Kasumi-1 (cell line): ENCODE measurements around the gene EMILIN3.
A peak's percentile ranks its signal among the peaks of the same experiment; 100 is the strongest.

ENCODE experiments used
- DNase-seq, 2 experiments: peaks; one replicate each; lab custom pipeline; 2025; lab: John Stamatoyannopoulos, UW

Gene EMILIN3

DNA sequence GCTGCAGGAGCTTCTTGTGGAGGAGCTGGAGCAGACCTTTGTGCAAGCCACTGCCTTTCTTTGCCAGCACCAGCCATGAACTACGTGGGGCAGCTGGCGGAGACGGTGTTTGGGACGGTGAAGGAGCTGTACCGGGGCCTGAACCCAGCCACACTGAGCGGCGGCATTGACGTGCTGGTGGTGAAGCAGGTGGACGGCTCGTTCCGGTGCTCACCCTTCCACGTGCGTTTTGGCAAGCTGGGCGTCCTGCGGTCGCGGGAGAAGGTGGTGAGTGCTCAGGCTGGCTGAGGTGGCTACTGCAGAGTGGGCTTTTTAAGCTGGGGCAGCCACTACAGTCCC lies 20.9 kb downstream of the EMILIN3 start:
- no peak for DNase-seq

DNA sequence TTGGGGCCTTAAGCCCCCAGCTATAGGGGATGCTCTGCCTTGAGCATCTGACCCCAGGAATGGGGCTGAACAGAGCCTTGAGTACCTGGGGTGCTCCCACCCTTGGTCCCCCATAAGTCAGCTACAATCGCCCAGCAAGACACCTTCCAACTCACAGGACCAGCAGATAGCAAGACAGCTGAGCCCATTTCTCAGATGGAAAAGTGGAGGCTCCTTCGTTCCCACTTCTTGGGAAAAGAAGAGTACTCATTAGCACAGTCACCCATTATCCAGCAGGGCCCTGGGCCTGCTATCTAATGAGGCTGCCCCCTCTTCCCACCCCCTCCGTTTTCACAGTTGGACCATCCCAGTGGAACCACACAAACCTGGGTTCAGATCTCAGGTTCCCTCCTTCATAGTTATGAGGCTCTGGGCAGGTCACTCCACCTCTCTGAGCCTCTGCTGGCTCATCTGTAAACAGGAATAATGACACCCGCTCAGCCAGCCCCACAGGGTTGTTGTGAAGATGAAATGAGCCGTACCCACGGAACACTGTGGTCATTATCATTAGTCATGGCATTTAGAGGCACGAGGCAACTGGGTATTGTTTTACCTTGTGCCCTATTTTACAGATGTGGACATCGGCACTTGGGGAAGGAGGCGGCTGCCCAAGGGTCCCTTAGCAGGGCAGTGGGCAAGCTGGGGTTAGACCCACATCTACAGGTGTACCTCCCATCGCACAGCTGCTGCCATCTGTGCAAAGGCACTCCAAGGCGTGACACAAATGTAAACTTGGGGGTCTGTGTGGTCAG lies 21.5 kb downstream of the EMILIN3 start:
- no peak for DNase-seq

DNA sequence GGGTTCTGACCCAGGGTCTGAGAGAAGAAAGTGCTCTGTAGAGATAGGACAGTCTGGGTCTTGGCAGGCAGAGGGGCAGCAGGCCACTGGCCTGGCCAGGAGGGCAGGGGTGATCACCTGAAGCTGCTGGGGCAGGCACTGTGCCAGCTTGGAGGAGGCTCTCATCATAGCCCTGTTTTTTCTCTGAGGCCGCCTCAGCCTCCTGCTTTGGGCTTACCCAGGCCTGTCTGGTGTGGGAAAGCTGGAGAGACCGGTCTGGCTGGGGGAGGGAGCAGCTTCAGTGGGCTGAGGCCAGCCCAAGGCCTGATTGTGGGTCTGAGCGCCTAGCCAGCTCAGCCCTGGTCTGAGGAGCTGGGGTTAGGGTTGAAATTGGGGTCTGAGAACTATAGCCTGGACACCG lies 22.1 kb downstream of the EMILIN3 start:
- DNase-seq = no peak

DNA sequence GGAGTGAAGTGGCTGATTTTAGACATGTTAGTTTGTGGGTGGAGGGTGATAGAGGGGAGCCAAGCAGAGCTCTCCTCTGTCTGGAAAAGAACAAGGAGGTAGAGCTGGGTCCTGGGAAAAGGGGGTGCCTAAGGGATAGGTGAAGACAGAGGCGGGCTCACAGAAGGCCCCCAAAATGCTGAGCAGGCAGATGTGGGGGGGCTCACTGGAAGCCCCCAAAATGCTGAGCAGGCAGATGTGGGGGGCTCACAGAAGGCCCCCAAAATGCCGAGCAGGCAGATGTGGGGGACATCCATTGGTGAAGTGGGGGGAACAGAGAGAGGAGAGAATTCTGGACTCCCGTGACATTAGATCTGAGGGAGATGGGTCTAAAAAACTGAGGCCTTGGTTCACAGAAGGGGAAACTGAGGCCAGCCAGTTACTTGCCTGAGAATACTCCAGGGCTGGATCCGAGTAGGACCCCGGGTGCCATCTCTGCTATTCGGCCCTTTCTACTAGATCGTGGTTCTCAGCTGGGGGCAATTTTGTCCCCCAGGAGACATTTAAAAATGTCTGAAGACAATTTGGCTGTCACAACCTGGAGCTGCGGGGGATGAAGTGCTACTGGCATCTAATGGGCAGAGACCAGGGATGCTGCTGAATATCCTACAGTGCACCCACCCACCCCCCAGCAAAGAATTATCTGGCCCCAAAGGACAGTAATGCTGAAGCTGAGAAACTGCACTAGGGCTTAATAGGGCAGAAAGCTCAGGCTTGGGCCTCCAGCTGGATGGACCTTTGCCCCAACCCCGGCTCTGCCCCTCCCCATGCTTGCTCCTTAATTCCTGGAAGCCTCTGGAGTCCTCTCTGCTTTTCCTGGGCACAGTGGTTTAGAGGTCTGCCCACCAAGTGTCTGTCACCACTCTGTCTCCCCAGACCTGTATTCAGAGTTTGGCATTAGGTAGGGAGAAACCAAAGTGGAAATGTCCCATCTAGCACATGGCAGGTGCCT lies 23.8 kb downstream of the EMILIN3 start:
- no peak for DNase-seq

DNA sequence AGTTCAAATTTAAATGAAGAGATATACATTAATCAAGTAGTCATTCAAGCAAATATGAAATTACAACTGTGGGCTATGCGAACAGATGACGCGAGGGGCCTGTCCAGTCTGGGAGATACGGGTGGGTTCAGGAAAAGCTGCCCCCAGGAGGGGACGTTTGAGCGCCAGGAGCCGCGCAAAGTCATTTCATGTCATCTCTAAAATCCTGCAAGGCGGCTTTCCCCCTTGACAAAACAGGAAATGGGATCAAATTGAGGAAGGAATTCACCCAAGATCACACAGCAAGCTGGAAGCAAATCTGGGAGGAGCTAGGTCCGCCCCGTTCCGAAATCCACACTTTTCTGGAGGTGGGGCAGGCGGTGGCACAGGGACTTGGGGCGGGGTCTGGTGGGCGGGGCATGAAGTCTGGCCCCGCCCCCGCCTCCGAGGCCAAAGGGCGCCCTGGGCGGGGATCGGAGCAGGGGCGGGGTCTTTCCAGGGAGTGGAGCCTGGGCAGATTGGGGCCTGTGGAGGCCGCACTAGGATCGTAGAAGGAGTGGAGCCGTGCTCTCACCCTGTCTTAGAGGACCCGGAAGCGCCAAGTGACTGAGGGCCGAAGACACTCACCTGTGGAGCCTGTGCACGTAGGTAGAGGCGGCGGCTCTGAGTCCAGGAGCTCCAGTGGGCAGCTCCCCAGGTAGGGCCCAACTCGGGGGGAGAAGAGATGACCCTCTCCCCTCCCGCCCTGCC lies 26.1 kb downstream of the EMILIN3 start, which contains the start of gene LPIN3:
TSS of gene LPIN3 (plus strand) at position 495 of the 729 bp plus-strand sequence. CDS start 4,983 bp downstream, outside the sequence.
- peak; percentile 50 to 59 for DNase-seq

DNA sequence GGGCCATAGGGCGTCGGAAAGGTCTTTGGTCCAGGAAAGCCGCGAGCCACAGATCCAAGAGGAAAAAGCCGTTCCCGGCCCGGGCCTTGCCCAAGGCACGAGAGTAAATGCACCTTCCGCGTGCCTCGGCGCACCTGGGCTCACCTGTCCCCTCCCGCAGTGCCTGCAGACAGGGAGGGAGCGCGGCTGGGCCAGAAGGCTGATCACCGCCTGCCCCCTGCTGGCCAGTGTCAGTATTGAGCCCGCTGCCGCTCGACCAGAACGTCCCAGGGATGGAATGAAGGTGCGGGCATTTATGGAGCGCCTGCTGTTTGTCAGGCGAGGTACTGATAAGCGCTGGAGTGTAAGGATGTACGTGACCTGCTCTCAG lies 26.7 kb downstream of the EMILIN3 start:
- DNase-seq = peak; percentile 57 to 69

DNA sequence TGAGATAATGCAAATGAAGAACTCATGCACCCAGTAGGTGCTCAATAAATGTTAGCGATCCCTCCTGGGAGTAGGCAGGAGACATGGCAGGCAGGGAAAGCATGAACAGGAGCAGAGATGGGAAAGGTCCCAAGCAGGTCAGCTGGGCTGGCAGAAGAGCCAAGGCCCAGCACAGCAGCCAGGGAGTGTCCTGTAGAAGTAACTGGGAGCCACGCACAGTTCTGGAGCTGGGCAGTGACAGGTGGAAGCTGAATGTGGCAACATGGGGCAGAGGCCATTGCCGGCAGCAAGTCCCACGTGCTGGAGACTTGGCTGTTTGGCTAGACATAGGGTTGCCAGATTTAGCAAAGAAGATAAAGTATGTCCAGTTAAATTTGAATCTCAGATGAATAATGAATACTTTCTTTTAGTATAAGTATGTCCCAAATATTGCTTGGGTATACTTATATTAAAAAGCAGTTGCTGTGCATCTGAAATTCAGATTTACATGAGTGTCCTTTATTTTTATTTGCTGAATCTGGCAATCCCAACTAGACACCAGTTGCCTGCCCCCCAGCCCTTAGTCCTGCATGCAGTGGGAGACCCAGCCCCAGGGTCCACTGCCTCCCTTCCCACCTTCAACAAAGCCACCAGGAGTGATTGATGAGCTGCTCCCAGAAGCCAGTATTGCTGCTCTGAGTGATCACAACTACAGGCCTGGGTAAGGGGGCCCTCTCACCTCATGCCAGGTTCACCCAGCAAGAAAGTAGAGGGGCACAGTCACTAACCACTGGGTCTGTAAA lies 29.7 kb downstream of the EMILIN3 start:
- DNase-seq = no peak

DNA sequence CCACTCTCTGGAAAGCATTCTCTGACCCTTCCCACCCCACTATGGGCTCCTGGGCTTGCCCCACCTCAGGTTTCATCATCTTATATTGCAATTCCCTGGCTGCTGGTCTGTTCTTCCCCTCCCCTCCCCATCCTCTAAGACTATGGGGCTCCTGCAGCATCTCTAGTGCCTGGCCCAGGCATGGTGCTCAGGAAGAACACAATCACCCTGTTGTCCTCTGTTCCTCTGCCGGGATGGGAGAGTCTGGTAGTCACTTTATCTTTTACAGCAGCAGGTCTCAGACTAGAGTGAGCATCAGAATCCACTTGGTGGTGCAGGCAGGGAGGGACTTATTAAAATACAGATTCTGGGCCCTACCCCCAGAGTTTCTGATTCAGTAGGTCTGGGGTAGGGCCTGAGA lies 31.0 kb downstream of the EMILIN3 start:
- DNase-seq = no peak

DNA sequence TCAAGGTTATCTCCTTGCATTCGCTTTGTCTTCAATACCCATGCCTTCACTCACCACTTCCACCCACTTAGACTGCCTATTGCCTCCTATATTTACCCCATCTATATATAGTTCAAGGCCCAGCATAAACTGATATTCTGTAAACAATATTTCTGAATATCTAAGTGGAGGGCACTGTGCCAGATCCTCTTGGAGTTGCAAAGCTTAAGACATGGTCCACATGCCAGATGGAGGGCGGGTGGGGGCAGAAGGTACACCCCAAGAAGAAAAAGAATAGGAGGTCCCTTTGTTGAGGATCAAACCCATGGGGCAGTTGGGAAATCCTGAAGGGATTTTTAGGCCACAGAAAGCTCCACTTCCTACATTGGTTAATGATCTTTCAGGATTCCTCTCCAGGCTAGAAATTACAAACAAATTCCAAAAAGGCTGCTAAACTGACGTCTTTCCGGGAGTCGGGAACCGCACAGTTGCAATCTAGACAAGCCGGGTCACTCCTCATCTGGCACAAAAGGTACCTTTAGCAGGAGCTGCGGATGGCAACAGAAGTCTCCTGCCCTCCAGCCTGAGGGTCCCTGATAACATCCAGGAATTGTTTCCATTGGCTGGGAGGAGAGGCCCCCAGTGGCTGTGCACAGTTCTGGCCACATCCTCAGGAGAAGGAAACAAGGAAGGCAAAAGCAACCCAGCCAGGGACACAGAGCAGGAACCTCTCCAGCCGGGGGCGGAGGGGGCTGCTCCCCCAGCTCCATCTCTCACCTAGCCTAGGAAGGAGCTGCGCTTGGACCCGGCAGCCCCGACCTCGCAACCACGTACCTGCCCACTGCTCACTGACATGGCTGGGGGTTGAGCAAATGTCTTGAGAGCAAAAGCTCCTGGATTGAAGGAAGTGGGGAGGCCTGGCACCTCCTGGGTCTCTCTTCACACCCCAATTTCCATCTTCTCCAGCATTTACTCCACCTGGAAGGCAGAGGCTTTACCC lies 31.9 kb downstream of the EMILIN3 start:
- no peak for DNase-seq

DNA sequence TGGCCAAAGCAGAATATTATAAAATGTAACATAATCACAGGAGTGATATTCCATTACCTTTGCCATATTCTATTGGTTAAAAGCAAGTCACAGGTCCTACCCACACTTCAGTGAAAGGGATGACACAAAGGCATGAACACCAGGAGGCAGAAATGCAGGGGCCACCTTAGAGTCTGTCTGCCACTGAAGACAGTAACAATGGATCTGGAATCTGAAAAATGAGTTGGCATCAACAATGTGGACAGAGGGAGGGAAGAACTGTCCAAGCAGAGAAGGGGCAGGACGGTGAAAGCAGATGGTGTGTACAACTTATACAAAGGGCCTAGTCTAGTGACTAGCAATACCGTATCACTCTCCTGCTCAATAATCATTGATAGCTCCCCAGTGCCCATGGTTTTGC lies 32.6 kb downstream of the EMILIN3 start:
- no peak for DNase-seq

DNA sequence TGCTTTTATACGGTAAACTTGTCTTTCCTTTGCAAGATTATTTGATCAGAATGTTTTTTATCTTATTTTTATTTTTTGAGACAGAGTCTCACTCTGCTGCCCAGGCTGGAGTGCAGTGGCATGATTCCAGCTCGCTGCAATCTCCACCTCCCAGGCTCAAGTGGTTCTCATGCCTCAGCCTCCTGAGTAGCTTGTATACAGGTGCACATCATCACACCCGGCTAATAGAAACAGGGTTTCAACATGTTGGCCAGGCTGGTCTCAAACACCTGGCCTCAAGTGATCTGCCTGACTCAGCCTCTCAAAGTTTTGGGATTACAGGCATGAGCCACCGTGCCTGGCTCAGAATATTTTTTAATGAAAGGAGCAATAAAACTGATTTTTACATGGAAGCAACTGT lies 34.9 kb downstream of the EMILIN3 start:
- no peak for DNase-seq

DNA sequence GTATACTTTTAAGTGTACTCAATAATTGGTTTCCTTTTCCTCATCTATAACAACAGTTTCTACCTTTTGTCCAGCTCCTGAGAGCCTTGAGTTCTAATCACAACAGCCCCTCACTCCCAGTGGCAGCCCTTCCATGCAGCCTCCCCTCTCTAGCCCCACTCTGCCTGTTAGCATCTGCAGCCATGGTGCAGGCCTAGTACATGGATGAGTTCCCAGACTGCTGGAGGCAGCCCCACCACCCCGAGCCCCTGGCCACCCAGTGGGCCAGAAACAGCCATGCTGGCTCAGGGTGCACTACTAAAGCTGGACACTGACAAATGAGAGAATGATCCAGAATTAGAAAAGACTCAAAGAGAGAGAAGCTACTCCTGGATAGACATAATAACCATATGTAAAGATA lies 35.7 kb downstream of the EMILIN3 start:
- DNase-seq = no peak

DNA sequence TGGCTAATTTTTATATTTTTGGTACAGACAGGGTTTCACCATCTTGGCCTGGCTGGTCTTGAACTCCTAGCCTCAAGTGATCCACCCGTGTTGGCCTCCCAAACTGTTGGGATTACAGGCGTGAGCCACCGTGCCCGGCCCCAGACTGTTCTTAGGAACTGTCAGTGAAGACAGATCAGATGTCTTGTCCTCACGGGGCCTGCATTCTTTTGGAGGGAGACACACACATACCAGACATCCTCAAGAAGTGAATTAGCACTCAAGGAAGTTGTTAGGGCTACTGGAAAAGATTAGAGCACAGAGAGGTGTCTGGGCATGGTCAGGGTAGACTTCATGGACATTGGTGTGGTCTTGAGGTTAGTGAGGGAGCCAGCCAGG lies 36.3 kb downstream of the EMILIN3 start:
- DNase-seq = no peak

DNA sequence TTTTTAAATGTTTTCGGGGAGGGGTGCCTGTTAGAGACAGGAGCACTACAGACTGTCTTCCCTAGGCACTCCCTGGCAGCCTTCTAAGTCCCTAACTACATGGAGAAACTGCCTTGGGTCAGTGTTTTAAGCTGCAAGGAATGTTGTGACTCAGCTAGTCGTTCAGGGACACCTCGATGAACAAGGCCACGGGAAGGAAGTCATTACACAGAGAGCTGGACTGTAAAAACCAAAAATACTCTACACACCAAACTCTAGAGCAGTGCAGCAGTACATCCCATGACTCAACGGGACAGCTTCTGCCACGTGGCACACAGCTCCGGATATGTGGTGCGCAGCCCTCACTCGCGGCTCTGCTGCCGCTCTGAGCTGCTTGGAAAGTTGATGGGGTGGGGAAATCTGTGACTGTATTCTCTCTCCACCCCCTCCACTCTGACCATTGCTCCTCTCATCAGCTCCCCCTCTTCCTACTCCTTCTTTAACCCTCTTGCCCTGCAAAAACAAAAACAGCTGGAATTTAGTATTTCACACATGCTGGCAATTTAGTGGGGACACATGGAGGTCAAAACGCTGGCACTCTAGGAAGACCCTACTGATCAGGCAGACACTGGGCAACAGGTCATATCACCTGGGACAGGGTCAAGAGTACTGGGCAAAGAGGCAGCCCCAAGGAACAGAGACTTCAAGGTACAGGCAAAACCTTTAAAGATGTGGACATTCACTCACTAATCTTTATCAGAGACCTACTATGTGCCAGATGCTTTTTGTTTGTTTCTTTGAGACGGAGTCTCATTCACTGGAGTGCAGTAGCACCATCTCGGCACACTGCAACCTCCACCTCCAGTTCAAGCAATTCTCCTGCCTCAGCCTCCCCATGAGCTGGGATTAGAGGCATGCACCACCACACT lies 36.9 kb downstream of the EMILIN3 start:
- DNase-seq = peak; percentile 91

DNA sequence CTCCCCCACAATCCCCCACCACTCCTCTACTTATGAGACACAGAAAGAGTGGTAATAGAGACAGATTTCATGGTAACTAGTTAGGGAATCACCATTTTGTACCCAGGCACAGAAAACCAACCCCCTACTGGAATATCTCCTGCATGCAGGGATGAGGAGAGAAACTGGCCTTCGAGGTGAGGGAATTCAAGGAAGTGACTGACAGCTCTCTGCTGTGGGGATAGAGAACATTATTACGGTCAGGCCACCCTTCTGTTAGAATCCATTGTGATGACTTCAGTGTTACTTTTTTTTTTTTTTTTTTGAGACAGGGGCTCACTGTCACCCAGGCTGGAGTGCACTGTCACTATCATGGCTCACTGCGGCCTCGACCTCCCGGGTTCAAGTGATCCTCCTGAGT lies 39.4 kb downstream of the EMILIN3 start:
- no peak for DNase-seq

DNA sequence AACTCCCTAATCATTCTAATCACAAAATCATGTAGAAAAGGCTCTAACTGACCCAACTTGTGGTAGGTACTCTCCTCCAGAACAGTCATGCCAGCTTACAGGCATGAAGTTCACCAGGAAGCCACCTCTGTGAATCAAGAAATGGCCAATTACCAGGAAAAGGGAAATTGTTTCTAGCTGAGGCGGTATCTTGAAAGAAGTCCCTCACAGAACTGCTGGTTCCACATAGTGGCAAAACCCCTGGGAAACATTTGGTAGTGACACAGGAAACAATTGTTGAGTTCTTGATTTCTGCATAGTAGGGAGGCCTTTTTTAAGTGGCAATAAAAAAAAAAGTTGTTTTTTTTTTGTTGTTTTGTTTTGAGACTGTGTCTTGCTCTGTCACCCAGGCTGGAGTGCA lies 45.6 kb downstream of the EMILIN3 start:
- peak; percentile 50 to 52 for DNase-seq

DNA sequence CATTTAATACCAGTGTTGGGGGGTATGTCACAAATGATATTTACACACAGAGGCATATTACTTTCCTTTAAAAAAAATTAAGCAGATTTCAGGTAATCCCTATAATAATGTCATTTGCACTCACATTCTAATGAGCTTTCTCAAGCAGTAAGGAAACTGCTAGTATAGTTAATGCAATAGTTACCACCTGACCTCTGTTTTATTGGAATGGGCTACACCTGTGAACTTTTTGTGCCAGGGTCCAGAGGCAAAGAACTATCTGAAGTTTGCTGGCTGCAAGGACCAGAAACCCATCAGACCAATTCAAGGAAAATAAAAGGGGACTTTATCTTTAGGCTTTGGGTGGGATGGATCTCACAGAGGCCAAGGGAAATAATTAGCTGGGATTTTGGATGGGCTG lies 46.2 kb downstream of the EMILIN3 start:
- DNase-seq = no peak

DNA sequence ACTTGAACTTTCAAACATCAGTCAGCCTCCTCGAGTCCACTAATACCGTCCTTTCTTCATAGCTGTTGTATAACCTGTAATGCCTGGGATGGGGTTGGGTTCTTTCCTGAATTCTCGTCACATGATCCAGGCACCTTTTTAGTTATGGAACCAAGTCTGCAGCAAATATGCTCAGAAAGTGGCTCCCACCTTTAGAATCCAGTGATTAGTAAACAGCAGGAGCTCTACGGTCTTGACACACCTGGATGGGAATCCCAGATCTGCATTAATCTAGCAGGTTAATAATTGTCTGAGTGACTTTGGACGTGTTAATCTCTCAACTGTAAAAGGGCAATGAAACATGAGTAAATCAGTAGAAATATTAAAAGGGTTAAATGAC lies 48.4 kb downstream of the EMILIN3 start:
- DNase-seq = peak in 1 of 2 experiments; percentile 41

DNA sequence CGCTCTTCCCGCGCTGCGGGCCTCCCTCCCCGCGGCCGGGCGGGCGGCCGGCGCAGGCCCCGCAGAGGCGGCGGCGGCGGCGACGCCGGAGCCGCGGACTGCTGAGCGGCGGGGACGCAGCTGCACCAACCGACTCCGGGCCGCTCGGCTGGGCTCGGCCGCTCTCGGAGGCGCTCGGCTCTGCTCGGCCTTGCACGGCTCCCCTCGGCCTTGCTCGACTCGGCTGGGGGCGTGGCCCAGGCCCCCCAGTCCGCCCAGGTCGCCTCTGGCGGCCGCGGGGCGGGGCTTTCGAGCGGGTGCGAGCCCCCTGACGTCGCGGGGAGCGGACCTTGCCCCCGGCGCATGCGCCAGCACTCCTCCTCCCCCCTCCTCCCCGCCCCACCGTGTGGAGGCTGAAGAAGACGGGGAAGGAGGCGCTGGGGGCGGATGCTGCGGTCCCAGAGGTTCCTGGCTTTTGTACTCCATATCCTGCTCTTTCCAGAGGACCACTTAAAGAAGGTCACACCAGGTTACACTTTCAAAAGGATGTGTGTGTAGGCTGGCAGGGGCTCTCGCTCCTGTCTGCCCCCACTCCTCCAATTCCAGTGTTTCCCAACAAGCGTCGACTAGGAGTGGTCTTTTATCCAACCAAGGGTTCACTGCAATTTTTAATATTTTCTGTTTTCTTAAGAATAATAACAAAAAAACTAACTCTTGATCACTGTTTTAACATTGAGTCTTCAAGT lies 48.9 kb downstream of the EMILIN3 start, which contains the start of gene ZHX3:
TSS of gene ZHX3 (minus strand) at position 186 of the 725 bp plus-strand sequence. CDS start 112,815 bp downstream, outside the sequence.
- peak; percentile 92 to 93 for DNase-seq
